Breast epithelium (tissue), 3 donors: ENCODE data around the gene PATJ.

Experiments
- CTCF ChIP-seq, 3 donors: fragments of 450-650 bp; IDR thresholded peaks; one replicate each; pipeline ENCODE4 v1.5.1; 2016 to 2017; ENCODE audit warnings: antibody characterized with exemption in 3 of 3, mild to moderate bottlenecking in 3 of 3, moderate library complexity in 3 of 3
- POLR2A ChIP-seq: fragments of 450-650 bp; IDR thresholded peaks from one replicate; pipeline ENCODE4 v1.6.1; 2016; ENCODE audit warnings: antibody characterized with exemption, mild to moderate bottlenecking, moderate library complexity

- TF ChIP-seq POLR2A (no peak), CTCF (IDR thresholded peaks at IDR 0.05) (no peak)
Observed at GRCh38 chr1:62092110-62092509, 349.8 kb downstream of the PATJ start.
